ENCODE results near the gene TMEM132D. TPM values are rescaled to one million over a fixed set of nuclear protein-coding genes. Genes with fewer than 3 reads are reported as not detected.

TMEM132D gene
- total and polyA plus RNA-seq, 8 donors, result 0.19 to 2.8 (median 0.46) TPM

DNA sequence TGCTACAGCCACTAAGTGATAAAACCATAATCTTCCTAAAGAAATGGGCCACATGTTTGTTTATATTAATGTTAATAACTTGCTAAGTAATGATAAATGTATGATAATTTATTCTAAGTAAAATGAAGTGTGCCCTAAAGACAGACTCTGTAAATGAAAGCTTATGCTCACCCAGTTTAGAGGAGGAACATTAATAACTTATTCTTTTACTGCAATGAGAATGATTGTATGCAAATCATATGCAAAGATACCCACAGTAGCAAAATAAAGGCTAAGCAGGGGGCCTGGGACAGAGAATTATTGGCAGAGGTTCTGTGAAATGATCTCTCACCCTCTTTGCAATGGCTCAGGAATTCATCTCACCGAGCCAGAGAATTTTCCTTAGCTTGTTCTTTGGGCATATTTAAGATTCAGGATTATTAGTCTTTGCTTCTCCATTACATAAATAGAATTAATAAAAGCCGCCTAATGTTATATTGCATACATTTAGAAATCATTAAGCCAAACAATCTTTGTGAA lies 75.9 kb downstream of the TMEM132D start:
- no peak overlapping the region for H3K27ac ChIP-seq
- no peaks in the 10 kb centered on the region for H3K9me3 ChIP-seq
- no peaks in the 10 kb centered on the region for H3K4me1 ChIP-seq
- ATAC-seq (no peak), FAIRE-seq (no peak), DNase-seq (no peak)
- intact Hi-C loops (cut with DNase I), result no loop called here
- 39 to 43% methylated on average over 2 of the region's 2 CpGs for WGBS, 2 donors
- H3K27me3 ChIP-seq, result peaks cover 0 to 4% (median 0%) of the 10 kb centered on the region in 4 donors
- H3K4me3 ChIP-seq, result no peak overlapping the region
- TF ChIP-seq, protein P1, sequence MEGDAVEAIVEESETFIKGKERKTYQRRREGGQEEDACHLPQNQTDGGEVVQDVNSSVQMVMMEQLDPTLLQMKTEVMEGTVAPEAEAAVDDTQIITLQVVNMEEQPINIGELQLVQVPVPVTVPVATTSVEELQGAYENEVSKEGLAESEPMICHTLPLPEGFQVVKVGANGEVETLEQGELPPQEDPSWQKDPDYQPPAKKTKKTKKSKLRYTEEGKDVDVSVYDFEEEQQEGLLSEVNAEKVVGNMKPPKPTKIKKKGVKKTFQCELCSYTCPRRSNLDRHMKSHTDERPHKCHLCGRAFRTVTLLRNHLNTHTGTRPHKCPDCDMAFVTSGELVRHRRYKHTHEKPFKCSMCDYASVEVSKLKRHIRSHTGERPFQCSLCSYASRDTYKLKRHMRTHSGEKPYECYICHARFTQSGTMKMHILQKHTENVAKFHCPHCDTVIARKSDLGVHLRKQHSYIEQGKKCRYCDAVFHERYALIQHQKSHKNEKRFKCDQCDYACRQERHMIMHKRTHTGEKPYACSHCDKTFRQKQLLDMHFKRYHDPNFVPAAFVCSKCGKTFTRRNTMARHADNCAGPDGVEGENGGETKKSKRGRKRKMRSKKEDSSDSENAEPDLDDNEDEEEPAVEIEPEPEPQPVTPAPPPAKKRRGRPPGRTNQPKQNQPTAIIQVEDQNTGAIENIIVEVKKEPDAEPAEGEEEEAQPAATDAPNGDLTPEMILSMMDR (IDR thresholded peaks at IDR 0.05), result no peak
- H3K36me3 ChIP-seq, result no peaks in the 10 kb centered on the region

DNA sequence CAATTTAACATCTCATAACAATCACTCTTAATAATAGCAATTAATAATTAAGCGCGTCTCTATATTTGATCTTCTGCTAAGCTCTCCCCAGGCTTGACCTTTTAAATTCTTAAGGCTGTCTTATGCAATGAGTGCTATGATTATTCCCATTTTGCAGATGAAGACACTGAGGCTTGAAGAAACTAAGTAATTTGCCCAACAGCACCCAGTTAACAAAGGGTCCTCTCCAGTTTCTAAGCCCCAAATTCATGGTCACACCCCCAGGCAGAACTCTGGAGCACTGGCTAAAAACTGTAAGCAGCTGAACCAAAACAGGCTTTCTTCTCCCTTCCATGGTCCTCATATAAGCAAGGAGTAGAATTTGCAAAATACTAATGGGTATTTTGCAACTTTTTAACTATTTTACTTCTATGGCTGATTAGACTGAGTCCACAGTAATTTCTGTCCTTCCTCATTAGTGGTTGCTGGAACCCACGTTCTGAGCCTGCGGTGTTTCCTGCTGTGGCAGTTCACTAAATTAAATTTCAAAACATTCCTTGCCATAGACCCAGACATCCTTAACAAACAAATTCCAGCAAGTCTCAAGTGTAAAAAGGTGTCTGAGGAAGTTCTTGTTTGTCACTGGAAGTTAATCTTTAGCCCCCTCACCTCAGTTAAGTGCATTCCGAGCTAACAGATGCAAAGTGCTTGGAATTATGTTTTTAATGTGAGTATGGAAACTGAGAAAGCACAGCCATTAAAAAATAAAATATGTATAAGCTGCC lies 76.5 kb downstream of the TMEM132D start:
- Histone ChIP-seq H3K36me3 (no peaks in the 10 kb centered on the region), H3K4me1 (no peaks in the 10 kb centered on the region), H3K27ac (no peak overlapping the region), H3K4me3 (no peak overlapping the region), H3K27me3 (peaks cover 0 to 4% (median 0%) of the 10 kb centered on the region in 4 donors), H3K9me3 (no peaks in the 10 kb centered on the region)
- DNase-seq (no peak), ATAC-seq (no peak), FAIRE-seq (no peak)
- WGBS, 2 donors, result 42 to 45% methylated on average over 5 of the region's 5 CpGs
- TF ChIP-seq, protein P1 (IDR thresholded peaks at IDR 0.05), result no peak
- intact Hi-C loops (cut with DNase I), result no loop called here

DNA sequence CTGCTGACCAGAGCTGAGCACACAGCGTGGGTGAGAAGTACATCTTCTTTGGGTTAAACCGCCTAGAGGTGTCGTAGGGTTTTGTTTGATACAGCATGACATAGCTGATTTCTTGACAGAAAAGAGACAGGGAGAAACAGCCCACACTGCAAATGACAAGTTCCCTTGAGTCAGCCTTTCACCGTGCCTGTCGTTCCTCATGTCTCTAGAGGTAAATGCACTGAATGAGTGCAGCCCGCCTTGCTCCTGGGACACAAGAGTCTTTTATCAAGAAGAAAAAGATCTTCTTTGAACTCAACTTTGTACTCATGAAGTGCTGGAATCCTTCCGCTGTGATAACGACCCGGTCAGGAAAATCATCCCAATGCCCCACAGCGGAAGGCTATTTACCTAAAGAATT lies 77.6 kb downstream of the TMEM132D start:
- H3K27me3 ChIP-seq, result peaks cover 0 to 4% (median 0%) of the 10 kb centered on the region in 4 donors
- intact Hi-C loops (cut with DNase I), result no loop called here
- H3K36me3 ChIP-seq, result no peaks in the 10 kb centered on the region
- no peaks in the 10 kb centered on the region for H3K4me1 ChIP-seq
- H3K9me3 ChIP-seq, result no peaks in the 10 kb centered on the region
- DNase-seq (no peak), FAIRE-seq (no peak), ATAC-seq (no peak)
- H3K4me3 ChIP-seq, result no peak overlapping the region
- WGBS, 2 donors, result 29 to 30% methylated on average over 10 of the region's 10 CpGs
- TF ChIP-seq, protein P1 (IDR thresholded peaks at IDR 0.05), result no peak
- no peak overlapping the region for H3K27ac ChIP-seq

DNA sequence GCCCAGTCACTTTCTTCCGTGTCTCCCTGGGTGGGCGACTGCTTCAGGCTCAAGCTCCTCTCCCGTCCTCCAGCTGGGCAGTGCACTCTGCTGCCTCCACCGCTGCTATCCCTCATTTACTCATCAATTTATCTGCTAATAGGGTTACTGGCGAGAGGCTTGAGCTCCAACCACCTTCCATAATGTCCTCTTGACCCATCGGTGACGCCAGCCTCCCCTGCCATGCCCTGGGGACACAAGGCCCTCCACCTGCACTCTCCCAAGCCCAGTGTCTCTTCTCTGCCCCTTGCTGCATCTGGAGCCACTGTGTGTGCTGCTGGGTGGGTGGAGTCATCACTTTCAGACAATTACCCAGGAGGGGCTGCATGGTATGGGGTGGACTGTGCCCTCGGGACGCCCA lies 78.5 kb downstream of the TMEM132D start:
- Histone ChIP-seq H3K4me3 (no peak overlapping the region), H3K4me1 (no peaks in the 10 kb centered on the region), H3K27ac (no peak overlapping the region), H3K36me3 (no peaks in the 10 kb centered on the region), H3K27me3 (peaks cover 0 to 4% (median 0%) of the 10 kb centered on the region in 4 donors), H3K9me3 (no peaks in the 10 kb centered on the region)
- 45 to 50% methylated on average over 9 of the region's 9 CpGs for WGBS, 2 donors
- FAIRE-seq (no peak), DNase-seq (no peak), ATAC-seq (no peak)
- TF ChIP-seq, protein P1 (IDR thresholded peaks at IDR 0.05), result no peak
- intact Hi-C loops (cut with DNase I), result no loop called here

DNA sequence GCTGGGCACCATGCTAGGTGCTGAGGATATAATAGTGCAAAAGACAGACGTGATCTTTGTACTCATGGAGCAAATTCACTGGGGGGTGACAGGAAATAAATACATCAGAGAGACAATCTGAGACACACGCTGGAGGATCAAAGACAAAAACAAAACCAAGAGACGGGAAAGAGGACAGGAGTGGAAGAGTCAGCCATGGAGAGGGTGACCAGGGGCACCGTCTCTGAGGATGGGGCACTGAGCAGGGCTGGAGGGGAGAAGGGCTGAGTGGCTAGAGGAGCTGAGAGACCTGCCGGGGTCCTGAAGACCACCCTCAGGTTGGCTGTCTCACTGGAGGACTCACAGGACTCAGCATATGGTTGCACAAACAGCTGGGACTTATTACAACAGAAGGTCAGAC lies 81.9 kb downstream of the TMEM132D start:
- no peak overlapping the region for H3K4me3 ChIP-seq
- no peaks in the 10 kb centered on the region for H3K4me1 ChIP-seq
- no peaks in the 10 kb centered on the region for H3K36me3 ChIP-seq
- DNase-seq (no peak), FAIRE-seq (no peak), ATAC-seq (no peak)
- 41 to 42% methylated on average over 5 of the region's 5 CpGs for WGBS, 2 donors
- no peak overlapping the region for H3K27ac ChIP-seq
- peaks cover 0 to 4% (median 0%) of the 10 kb centered on the region in 4 donors for H3K27me3 ChIP-seq
- no peaks in the 10 kb centered on the region for H3K9me3 ChIP-seq
- TF ChIP-seq, protein P1 (IDR thresholded peaks at IDR 0.05), result no peak
- intact Hi-C loops (cut with DNase I), result no loop called here
